Mesendoderm (in vitro differentiated cells): Measurements from ENCODE around the gene ADAMTS17.
"Not testable (repeated sequence)": the region's sequence is repeated elsewhere in the genome, so short reads cannot be mapped to it uniquely, and the experiment has no call there.

Source experiments
- DNase-seq: peaks from one replicate; pipeline ENCODE4 v3.0.0; 2013
- H2AK5ac ChIP-seq: 2 replicates; pipeline ENCODE4 v1.6.1; 2013; ENCODE audit warnings: low read length, inconsistent platforms
- H2BK120ac ChIP-seq: 2 replicates; pipeline ENCODE4 v1.6.1; 2013; ENCODE audit warnings: low read depth, mild to moderate bottlenecking, low read length, moderate library complexity, mixed read lengths
- H2BK15ac ChIP-seq: replicated peaks from 2 replicates; pipeline ENCODE4 v1.6.1; 2013; ENCODE audit warnings: low read depth, mild to moderate bottlenecking, moderate library complexity
- H2BK5ac ChIP-seq: 2 replicates; pipeline ENCODE4 v1.6.1; 2013; ENCODE audit warnings: low read length, inconsistent platforms
- H3K18ac ChIP-seq: 2 replicates; pipeline ENCODE4 v1.6.1; 2013; ENCODE audit warnings: mild to moderate bottlenecking, low read length, mixed read lengths
- H3K23ac ChIP-seq: one replicate; pipeline ENCODE4 v1.6.1; 2013; ENCODE audit warnings: low read length
- H3K27ac ChIP-seq: 2 replicates; pipeline ENCODE4 v1.5.1; 2013; ENCODE audit warnings: low read depth, mild to moderate bottlenecking, inconsistent platforms, low read length, moderate library complexity
- H3K27me3 ChIP-seq: 2 replicates; pipeline ENCODE4 v1.6.1; 2013; ENCODE audit warnings: low read length, control low read depth, mild to moderate bottlenecking, inconsistent platforms; ENCODE audit not compliant: insufficient read depth, poor library complexity
- H3K36me3 ChIP-seq: 2 replicates; pipeline ENCODE4 v1.6.1; 2013; ENCODE audit warnings: low read length, inconsistent platforms; ENCODE audit not compliant: control insufficient read depth, insufficient read depth
- H3K4ac ChIP-seq: one replicate; pipeline ENCODE4 v1.6.1; 2013; ENCODE audit warnings: low read depth, mild to moderate bottlenecking, low read length, moderate library complexity
- H3K4me1 ChIP-seq: 2 replicates; pipeline ENCODE4 v1.6.1; 2013; ENCODE audit warnings: low read depth, low read length, inconsistent platforms; ENCODE audit not compliant: control insufficient read depth
- H3K4me2 ChIP-seq: 2 replicates; pipeline ENCODE4 v1.6.1; 2013; ENCODE audit warnings: low read length
- H3K4me3 ChIP-seq: 2 replicates; pipeline ENCODE4 v1.5.1; 2013; ENCODE audit warnings: mild to moderate bottlenecking, low read length
- H3K56ac ChIP-seq: one replicate; pipeline ENCODE4 v1.6.1; 2013; ENCODE audit warnings: low read length
- H3K79me1 ChIP-seq: 2 replicates; pipeline ENCODE4 v1.6.1; 2013; ENCODE audit warnings: low read length, inconsistent platforms
- H3K79me2 ChIP-seq: 2 replicates; pipeline ENCODE4 v1.6.1; 2013; ENCODE audit warnings: mild to moderate bottlenecking, low read length; ENCODE audit not compliant: control insufficient read depth, insufficient read depth
- H3K9ac ChIP-seq: 2 replicates; pipeline ENCODE4 v1.6.1; 2013; ENCODE audit warnings: low read length, inconsistent platforms
- H4K5ac ChIP-seq: one replicate; pipeline ENCODE4 v1.6.1; 2013; ENCODE audit warnings: low read length
- H4K8ac ChIP-seq: one replicate; pipeline ENCODE4 v1.6.1; 2013; ENCODE audit warnings: low read depth, mild to moderate bottlenecking, control low read depth, low read length, moderate library complexity
- WGBS: extraction: QIAGEN DNeasy Blood & Tissue Kit; methylation state at CpG from one replicate; pipeline ENCODE4 v1.1.7; 2013; ENCODE audit warnings: low lambda C conversion rate, missing lambda C conversion rate; ENCODE audit not compliant: insufficient coverage; ENCODE audit errors: extremely low coverage; 5-methylcytosine and 5-hydroxymethylcytosine counted together

The ADAMTS17 gene

GRCh38 chr15:100092034-100092433 lies 249.7 kb downstream of the ADAMTS17 start:
- no peaks in the 10 kb centered on the region for H3K36me3 ChIP-seq
- H3K18ac ChIP-seq = no peak overlapping the region
- H3K56ac ChIP-seq = no peak overlapping the region
- no peak overlapping the region for H2BK5ac ChIP-seq
- no peak overlapping the region for H2BK15ac ChIP-seq
- H3K4me1 ChIP-seq = peaks cover 7% of the 10 kb centered on the region
- no CpG with 5 or more reads among the region's 9 CpGs for WGBS
- H3K27me3 ChIP-seq = no peaks in the 10 kb centered on the region
- H4K8ac ChIP-seq = no peak overlapping the region
- no peaks in the 10 kb centered on the region for H3K79me1 ChIP-seq
- no peak overlapping the region for H3K23ac ChIP-seq
- no peak overlapping the region for H2AK5ac ChIP-seq
- H4K5ac ChIP-seq = no peak overlapping the region
- H3K4me2 ChIP-seq = no peak overlapping the region
- no peak overlapping the region for H3K4me3 ChIP-seq
- H3K27ac ChIP-seq = no peak overlapping the region
- no peak for DNase-seq
- H3K79me2 ChIP-seq = no peaks in the 10 kb centered on the region
- no peak overlapping the region for H3K4ac ChIP-seq
- H3K9ac ChIP-seq = no peak overlapping the region
- no peak overlapping the region for H2BK120ac ChIP-seq

GRCh38 chr15:100090411-100090810 lies 251.4 kb downstream of the ADAMTS17 start:
- Histone ChIP-seq H3K4ac (no peak overlapping the region), H2AK5ac (no peak overlapping the region)

GRCh38 chr15:100084042-100084821 lies 257.5 kb downstream of the ADAMTS17 start:
- not testable (repeated sequence) for H3K18ac ChIP-seq, H2AK5ac ChIP-seq, H3K79me1 ChIP-seq, H3K9ac ChIP-seq, H3K4me1 ChIP-seq, H3K4me3 ChIP-seq, H3K23ac ChIP-seq, H3K79me2 ChIP-seq, H3K56ac ChIP-seq, H3K4me2 ChIP-seq, H2BK15ac ChIP-seq, H3K36me3 ChIP-seq, H3K27ac ChIP-seq, DNase-seq, H3K27me3 ChIP-seq, H4K8ac ChIP-seq, H4K5ac ChIP-seq, H2BK5ac ChIP-seq, H3K4ac ChIP-seq, H2BK120ac ChIP-seq
- WGBS = no CpG with 5 or more reads among the region's 17 CpGs

More at GRCh38 chr15:100090411-100090810, 251.4 kb downstream of the ADAMTS17 start:
- Histone ChIP-seq H3K4me3 (no peak overlapping the region), H3K18ac (no peak overlapping the region), H3K36me3 (no peaks in the 10 kb centered on the region), H3K9ac (no peak overlapping the region), H3K79me1 (no peaks in the 10 kb centered on the region), H3K4me2 (no peak overlapping the region), H4K5ac (no peak overlapping the region), H4K8ac (no peak overlapping the region), H2BK120ac (no peak overlapping the region), H3K27me3 (no peaks in the 10 kb centered on the region), H3K4me1 (peaks cover 7% of the 10 kb centered on the region), H3K79me2 (no peaks in the 10 kb centered on the region), H2BK5ac (no peak overlapping the region), H3K56ac (no peak overlapping the region), H2BK15ac (no peak overlapping the region), H3K23ac (no peak overlapping the region), H3K27ac (no peak overlapping the region)
- peak; percentile 25 for DNase-seq
- no CpG with 5 or more reads among the region's 11 CpGs for WGBS

GRCh38 chr15:100083572-100083971 lies 258.2 kb downstream of the ADAMTS17 start:
- Histone ChIP-seq H2AK5ac (no peak overlapping the region), H2BK5ac (no peak overlapping the region), H2BK120ac (no peak overlapping the region), H3K23ac (no peak overlapping the region), H3K56ac (no peak overlapping the region), H3K4me2 (no peak overlapping the region), H3K4ac (no peak overlapping the region), H3K79me1 (no peaks in the 10 kb centered on the region), H3K18ac (no peak overlapping the region), H3K27ac (no peak overlapping the region), H3K27me3 (no peaks in the 10 kb centered on the region), H3K36me3 (no peaks in the 10 kb centered on the region), H3K79me2 (no peaks in the 10 kb centered on the region), H2BK15ac (no peak overlapping the region), H3K9ac (no peak overlapping the region), H3K4me1 (no peaks in the 10 kb centered on the region), H4K5ac (no peak overlapping the region), H4K8ac (no peak overlapping the region), H3K4me3 (no peak overlapping the region)
- no CpG with 5 or more reads among the region's 2 CpGs for WGBS
- DNase-seq = no peak

- Histone ChIP-seq H3K27me3 (no peaks in the 10 kb centered on the region), H3K4me2 (no peak overlapping the region), H4K8ac (no peak overlapping the region), H3K4me3 (no peak overlapping the region), H3K23ac (no peak overlapping the region), H2BK15ac (no peak overlapping the region), H3K79me2 (no peaks in the 10 kb centered on the region), H3K9ac (no peak overlapping the region), H3K27ac (no peak overlapping the region), H3K79me1 (no peaks in the 10 kb centered on the region), H4K5ac (no peak overlapping the region), H2AK5ac (no peak overlapping the region), H2BK120ac (no peak overlapping the region), H3K4ac (no peak overlapping the region), H2BK5ac (no peak overlapping the region), H3K36me3 (no peaks in the 10 kb centered on the region), H3K56ac (no peak overlapping the region), H3K18ac (no peak overlapping the region), H3K4me1 (no peaks in the 10 kb centered on the region)
- DNase-seq = no peak
- WGBS = no CpG with 5 or more reads among the region's 7 CpGs
Measured at GRCh38 chr15:100082761-100083402, 258.9 kb downstream of the ADAMTS17 start.
